Ovary (tissue), 3 donors: ENCODE measurements around the gene DNER.

Source experiments
- CTCF ChIP-seq, 3 donors: fragments of 450-650 bp in 2 of 3; fragments of 200-600 bp in 1 of 3; IDR thresholded peaks; one replicate each; pipeline versions ENCODE4 v1.5.1 to v1.8.0; 2016 to 2022; ENCODE audit warnings: antibody characterized with exemption in 3 of 3, mild to moderate bottlenecking in 1 of 3
- EP300 ChIP-seq: sonication (generic); formaldehyde crosslinking; IDR thresholded peaks from one replicate; pipeline ENCODE4 v1.6.1; 2017; ENCODE audit warnings: antibody characterized with exemption
- donor health status: DM: no; HTN: no; CAD: no.

DNA sequence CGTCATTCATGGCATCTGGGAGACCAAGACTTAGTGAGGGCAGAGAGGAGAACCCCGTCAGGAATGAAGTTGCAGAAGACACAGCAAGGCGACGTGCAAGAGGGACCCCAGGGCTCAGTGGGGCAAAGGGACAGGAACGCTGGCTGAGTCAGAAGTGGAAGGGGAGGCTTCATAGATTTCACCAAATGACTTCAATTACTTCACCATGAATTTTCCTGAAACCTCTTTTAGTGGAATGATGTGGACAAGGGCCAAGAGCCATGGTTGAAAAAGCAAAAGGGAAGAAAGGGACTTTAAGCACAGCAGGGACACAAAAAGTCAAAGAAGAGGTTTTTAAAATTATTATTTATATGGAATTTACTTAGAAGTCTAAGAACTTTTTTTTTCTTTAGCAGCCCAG is 301.7 kb downstream of the DNER start:
- TF ChIP-seq CTCF (IDR thresholded peaks at IDR 0.05) (no peak), EP300 (no peak)
